Epithelial cell of proximal tubule (primary cell): ENCODE data around the gene SYNJ2. TPM values are rescaled to one million over a fixed set of nuclear protein-coding genes. Genes with fewer than 3 reads are reported as not detected.

ENCODE experiments used
- DNase-seq: peaks from one replicate; pipeline ENCODE4 v3.0.0-alpha.2; 2011; ENCODE audit warnings: low read depth
- H3K4me3 ChIP-seq: 2 replicates; pipeline ENCODE4 v1.5.1; 2011; ENCODE audit warnings: low read depth, mild to moderate bottlenecking, low read length
- CTCF ChIP-seq: conservative IDR thresholded peaks from 2 replicates; pipeline ENCODE4 v1.5.1; 2012; ENCODE audit warnings: low read depth, mild to moderate bottlenecking, low read length
- total RNA-seq: library from RNA; depleted of rRNA; stranded (reverse); fragments of >200 nt; gene quantifications from 2 replicates; pipeline ENCODE4 v1.2.3, GENCODE V29; 2015

SYNJ2 gene
- total RNA-seq, 1 donor from 2014 or later, result 19.1 TPM

- TF ChIP-seq CTCF, result peak; percentile 68
- no peak for DNase-seq
- no peak overlapping the region for H3K4me3 ChIP-seq
Observed at GRCh38 chr6:158143700-158144099, 162.0 kb downstream of the SYNJ2 start.

Other genes starting within 250 kb of the SYNJ2 start
- gene SNX9, start 158.6 kb upstream of the SYNJ2 start, total RNA-seq, result 42.6 and 51.3 TPM in 2 replicates
- gene SERAC1, start 186.4 kb downstream of the SYNJ2 start, total RNA-seq, result 5.1 and 7.5 TPM in 2 replicates
- 4.2 and 7.7 TPM in 2 replicates for gene GTF2H5, start 186.5 kb downstream of the SYNJ2 start, total RNA-seq